Suprapubic skin (tissue), 4 donors: ENCODE data around the gene PPP2R2D. TPM values are rescaled to one million over a fixed set of nuclear protein-coding genes. Genes with fewer than 3 reads are reported as not detected.
"Not testable (repeated sequence)": the region's sequence is repeated elsewhere in the genome, so short reads cannot be mapped to it uniquely, and the experiment has no call there.

Source experiments
- DNase-seq, 2 donors: peaks; one replicate each; pipeline ENCODE4 v3.0.0-alpha.2; 2019; ENCODE audit warnings: low spot score in 2 of 2
- H3K27ac ChIP-seq: fragments of 200-600 bp; sonication (generic); one replicate; pipeline ENCODE4 v1.5.1; 2019
- H3K27me3 ChIP-seq: fragments of 200-600 bp; sonication (generic); one replicate; pipeline ENCODE4 v1.5.1; 2019
- H3K36me3 ChIP-seq: fragments of 200-600 bp; sonication (generic); one replicate; pipeline ENCODE4 v1.5.1; 2019
- H3K4me1 ChIP-seq: fragments of 200-600 bp; sonication (generic); one replicate; pipeline ENCODE4 v1.5.1; 2019
- H3K4me3 ChIP-seq: fragments of 200-600 bp; sonication (generic); one replicate; pipeline ENCODE4 v1.5.1; 2019; ENCODE audit warnings: mild to moderate bottlenecking
- H3K9me3 ChIP-seq: fragments of 200-600 bp; sonication (generic); one replicate; pipeline ENCODE4 v1.5.1; 2019
- CTCF ChIP-seq, 2 donors: fragments of 200-600 bp in 1 of 2; fragments of 450-650 bp in 1 of 2; sonication (generic) in 1 of 2; IDR thresholded peaks; one replicate each; pipeline ENCODE4 v1.5.1; 2016 to 2019; ENCODE audit warnings: antibody characterized with exemption in 2 of 2, mild to moderate bottlenecking in 1 of 2, moderate library complexity in 1 of 2
- EP300 ChIP-seq: sonication (generic); formaldehyde crosslinking; IDR thresholded peaks from one replicate; pipeline ENCODE4 v1.6.1; 2017; ENCODE audit warnings: antibody characterized with exemption
- POLR2A ChIP-seq, 2 donors: fragments of 450-650 bp; IDR thresholded peaks; one replicate each; pipeline ENCODE4 v1.6.1; 2017; ENCODE audit warnings: antibody characterized with exemption in 2 of 2, mild to moderate bottlenecking in 2 of 2, moderate library complexity in 2 of 2
- POLR2AphosphoS5 ChIP-seq, 3 donors: sonication (generic); formaldehyde crosslinking; IDR thresholded peaks; one replicate each; pipeline ENCODE4 v1.6.1; 2017; ENCODE audit warnings: antibody characterized with exemption in 3 of 3
- WGBS: methylation state at CpG from one replicate; pipeline ENCODE4 v1.1.5; 2018; 5-methylcytosine and 5-hydroxymethylcytosine counted together
- total RNA-seq, 4 donors: library from RNA; depleted of rRNA; stranded (reverse); fragments of >200 nt; gene quantifications; one replicate each; pipeline ENCODE4 v1.1.0, GENCODE V29; 2016

Gene PPP2R2D
- total RNA-seq, 4 donors from 2014 or later = 22.6 to 67.2 (median 30.1) TPM

GRCh38 chr10:131882590-131883451, 18.0 kb upstream of the PPP2R2D start:
- DNase-seq = no peak
- Histone ChIP-seq H3K36me3 (no peaks in the 10 kb centered on the region), H3K27ac (no peak overlapping the region), H3K4me3 (no peak overlapping the region), H3K27me3 (peaks cover 8% of the 10 kb centered on the region), H3K4me1 (peaks cover 6% of the 10 kb centered on the region), H3K9me3 (no peaks in the 10 kb centered on the region)
- 88% methylated on average over 10 of the region's 10 CpGs for WGBS
- TF ChIP-seq POLR2AphosphoS5 (IDR thresholded peaks at IDR 0.05) = no peak

DNA sequence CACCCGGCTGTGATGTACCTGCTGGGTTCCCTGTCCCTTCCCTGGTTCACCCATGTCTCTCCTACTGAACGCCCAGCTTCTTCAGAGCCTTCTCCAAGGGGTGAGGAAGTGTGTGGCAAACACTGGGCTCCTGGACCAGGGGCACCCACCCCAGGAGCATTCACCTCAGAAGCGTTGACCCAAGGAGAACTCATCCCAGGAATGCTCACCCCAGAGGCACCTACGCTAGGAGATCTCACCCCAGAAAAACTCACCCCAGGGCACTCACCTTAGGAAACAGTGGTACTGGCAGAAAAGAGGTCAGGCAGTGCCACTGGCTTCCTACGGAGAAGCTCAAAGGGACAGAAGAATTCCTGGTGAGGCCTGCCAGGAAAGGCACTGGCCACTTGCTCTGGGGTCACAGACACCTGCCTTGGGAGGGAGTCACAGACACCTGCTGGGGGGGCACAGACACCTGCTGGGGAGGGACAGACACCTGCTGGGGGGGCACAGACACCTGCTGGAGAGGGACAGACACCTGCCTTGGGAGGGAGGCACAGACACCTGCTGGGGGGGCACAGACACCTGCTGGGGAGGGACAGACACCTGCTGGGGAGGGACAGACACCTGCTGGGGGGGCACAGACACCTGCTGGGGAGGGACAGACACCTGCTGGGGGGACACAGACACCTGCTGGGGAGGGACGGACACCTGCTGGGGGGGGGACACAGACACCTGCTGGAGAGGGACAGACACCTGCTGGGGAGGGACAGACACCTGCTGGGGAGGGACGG, 17.0 kb upstream of the PPP2R2D start:
- H3K36me3 ChIP-seq, H3K27me3 ChIP-seq, H3K9me3 ChIP-seq, H3K4me1 ChIP-seq, H3K4me3 ChIP-seq, H3K27ac ChIP-seq, DNase-seq: not testable (repeated sequence)
- 50% methylated on average over 6 of the region's 7 CpGs for WGBS

GRCh38 chr10:131885391-131886165, 15.2 kb upstream of the PPP2R2D start:
- TF ChIP-seq POLR2AphosphoS5 (IDR thresholded peaks at IDR 0.05) (no peak), CTCF (IDR thresholded peaks at IDR 0.05) (peak; percentile 83 to 95)
- no peak overlapping the region for H3K27ac ChIP-seq
- no peak overlapping the region for H3K4me3 ChIP-seq
- peaks cover 6% of the 10 kb centered on the region for H3K4me1 ChIP-seq
- no peaks in the 10 kb centered on the region for H3K36me3 ChIP-seq
- peaks cover 8% of the 10 kb centered on the region for H3K27me3 ChIP-seq
- H3K9me3 ChIP-seq = no peaks in the 10 kb centered on the region
- DNase-seq = peak in 1 of 2 donors; percentile 78
- WGBS = 52% methylated on average over 9 of the region's 25 CpGs

- Histone ChIP-seq H3K9me3 (no peaks in the 10 kb centered on the region), H3K27ac (no peak overlapping the region), H3K4me1 (peaks cover 6% of the 10 kb centered on the region), H3K36me3 (no peaks in the 10 kb centered on the region), H3K4me3 (no peak overlapping the region), H3K27me3 (peaks cover 14% of the 10 kb centered on the region)
- 83% methylated on average over 10 of the region's 10 CpGs for WGBS
- TF ChIP-seq POLR2A (IDR thresholded peaks at IDR 0.05) (no peak), EP300 (no peak), POLR2AphosphoS5 (IDR thresholded peaks at IDR 0.05) (no peak), CTCF (IDR thresholded peaks at IDR 0.05) (no peak)
- DNase-seq = no peak
These were observed 14.6 kb upstream of the PPP2R2D start for GRCh38 chr10:131886237-131886636.

- no peak for DNase-seq
- Histone ChIP-seq H3K36me3 (no peaks in the 10 kb centered on the region), H3K27me3 (peaks cover 19% of the 10 kb centered on the region), H3K4me1 (peaks cover 6% of the 10 kb centered on the region), H3K27ac (no peak overlapping the region), H3K4me3 (no peak overlapping the region), H3K9me3 (no peaks in the 10 kb centered on the region)
- TF ChIP-seq POLR2AphosphoS5 (IDR thresholded peaks at IDR 0.05) = no peak
- TF ChIP-seq EP300 = no peak
- TF ChIP-seq POLR2A (IDR thresholded peaks at IDR 0.05) = no peak
- TF ChIP-seq CTCF (IDR thresholded peaks at IDR 0.05) = no peak
- 47% methylated on average over 6 of the region's 6 CpGs for WGBS
These were observed 12.6 kb upstream of the PPP2R2D start for GRCh38 chr10:131888186-131888604.
